ENCODE data around the gene CDYL2.
"Not testable (repeated sequence)": the region's sequence is repeated elsewhere in the genome, so short reads cannot be mapped to it uniquely, and the experiment has no call there.

Gene CDYL2

DNA sequence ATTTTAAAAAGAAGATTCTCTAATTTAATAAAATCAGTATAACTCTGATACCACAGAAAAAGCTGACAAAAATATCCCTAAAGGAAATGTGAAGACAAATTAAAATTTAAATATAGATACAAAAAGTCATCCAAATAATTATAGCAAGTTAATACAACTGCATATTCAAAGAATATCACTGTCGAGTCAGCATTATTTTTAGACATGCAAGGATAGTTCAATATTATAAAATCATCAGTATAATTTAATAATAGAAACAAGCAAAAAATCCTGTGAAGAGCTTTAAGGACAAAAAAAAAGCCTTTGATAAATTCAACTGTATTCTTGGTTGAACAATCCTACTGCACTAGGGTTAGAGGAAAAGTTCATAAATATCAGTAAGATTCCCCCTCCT, 21.0 kb upstream of the CDYL2 start:
- Mint-ChIP-seq H3K9me3 (no peaks in the 10 kb centered on the region), H3K4me3 (no peak overlapping the region), H3K27ac (no peak overlapping the region), H3K4me1 (no peaks in the 10 kb centered on the region), H3K27me3 (peaks cover 1% of the 10 kb centered on the region), H3K36me3 (ENCODE audit: low read depth) (no peaks in the 10 kb centered on the region)
- DNase-seq (no peak), ATAC-seq (no peak)

DNA sequence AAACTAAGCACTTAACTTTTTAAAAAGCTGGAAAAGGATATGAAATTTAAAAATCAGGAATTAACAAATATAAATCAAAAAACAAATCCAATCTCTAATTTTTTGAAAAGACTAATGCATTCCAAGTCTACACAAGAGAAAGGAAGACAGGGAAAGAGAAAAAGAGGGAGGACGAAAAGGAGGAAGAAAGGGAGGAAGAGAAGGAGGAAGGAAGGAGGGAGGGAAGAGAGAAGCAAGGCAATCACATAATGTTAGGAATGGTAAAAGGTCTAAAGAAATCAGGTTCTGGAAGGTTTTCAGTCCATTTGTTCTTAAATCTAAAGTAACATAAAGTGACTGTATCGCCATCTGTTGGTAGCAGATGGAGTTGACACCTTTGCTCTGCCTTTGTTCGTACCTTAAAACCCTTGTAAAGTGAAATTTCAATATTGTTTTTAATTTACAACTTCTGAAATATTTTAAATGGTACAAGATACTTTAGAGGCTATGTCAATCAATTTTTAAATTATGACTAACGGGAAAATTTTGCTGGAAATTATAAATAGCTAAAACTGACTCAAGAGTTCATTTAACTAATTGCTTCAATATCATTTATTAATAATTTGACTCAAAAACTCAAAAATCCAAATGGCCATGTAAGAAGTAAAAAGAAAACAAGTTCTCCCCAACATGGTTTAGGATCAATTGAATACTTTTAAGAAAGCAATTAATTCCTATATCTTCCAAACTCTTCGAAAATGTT, 20.4 kb upstream of the CDYL2 start:
- Mint-ChIP-seq H3K27me3 (peaks cover 2% of the 10 kb centered on the region), H3K27ac (no peak overlapping the region), H3K36me3 (ENCODE audit: low read depth) (no peaks in the 10 kb centered on the region), H3K4me1 (no peaks in the 10 kb centered on the region), H3K9me3 (no peaks in the 10 kb centered on the region), H3K4me3 (no peak overlapping the region)
- no peak for ATAC-seq
- peak; percentile 32 for DNase-seq

DNA sequence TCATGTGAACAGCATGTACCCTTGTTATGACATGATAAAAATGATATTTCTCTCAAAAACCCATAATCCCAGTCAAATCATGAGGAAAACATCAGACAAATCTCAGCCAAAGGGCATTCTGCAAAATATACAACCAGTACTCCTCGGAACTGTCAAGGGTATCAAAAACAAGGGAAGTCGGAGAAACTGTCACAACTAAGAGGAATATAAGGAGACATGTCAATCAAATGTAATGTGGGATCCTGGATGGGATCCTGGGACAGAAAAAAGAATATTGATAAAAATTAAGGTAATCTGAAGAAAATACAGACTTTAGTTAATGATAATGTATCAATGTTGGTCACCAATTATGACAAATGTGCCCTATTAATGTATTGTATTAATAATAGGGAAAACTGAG, 15.6 kb upstream of the CDYL2 start:
- Mint-ChIP-seq H3K4me1 (no peaks in the 10 kb centered on the region), H3K27ac (no peak overlapping the region), H3K27me3 (peaks cover 2% of the 10 kb centered on the region), H3K36me3 (ENCODE audit: low read depth) (no peaks in the 10 kb centered on the region), H3K9me3 (no peaks in the 10 kb centered on the region), H3K4me3 (no peak overlapping the region)
- no peak for DNase-seq
- ATAC-seq, result no peak

GRCh38 chr16:80816356-80816755, 12.0 kb upstream of the CDYL2 start:
- H3K27ac Mint-ChIP-seq, result no peak overlapping the region
- ATAC-seq (no peak), DNase-seq (no peak)
- no peak overlapping the region for H3K4me3 Mint-ChIP-seq
- no peaks in the 10 kb centered on the region for H3K36me3 Mint-ChIP-seq (ENCODE audit: low read depth)
- H3K4me1 Mint-ChIP-seq, result no peaks in the 10 kb centered on the region
- H3K27me3 Mint-ChIP-seq, result peaks cover 2% of the 10 kb centered on the region
- no peaks in the 10 kb centered on the region for H3K9me3 Mint-ChIP-seq

DNA sequence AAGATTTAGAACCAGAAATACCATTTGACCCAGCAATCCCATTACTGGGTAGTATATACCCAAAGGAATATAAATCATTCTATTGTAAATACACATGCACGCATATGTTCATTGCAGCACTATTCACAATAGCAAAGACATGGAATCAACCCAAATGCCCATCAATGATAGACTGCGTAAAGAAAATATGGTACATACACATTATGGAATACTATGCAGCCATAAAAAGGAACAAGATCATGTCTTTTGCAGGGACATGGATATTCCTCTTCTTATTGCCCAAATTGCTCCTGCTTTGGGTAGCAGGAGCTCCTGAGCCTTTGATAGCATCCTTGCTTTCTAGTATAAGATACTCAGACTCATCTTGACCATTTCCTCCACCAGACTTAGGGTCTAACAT, 10.9 kb upstream of the CDYL2 start:
- H3K4me1 Mint-ChIP-seq; H3K27me3 Mint-ChIP-seq; H3K36me3 Mint-ChIP-seq (ENCODE audit: low read depth); ATAC-seq; H3K4me3 Mint-ChIP-seq; H3K9me3 Mint-ChIP-seq; H3K27ac Mint-ChIP-seq; DNase-seq: not testable (repeated sequence)

GRCh38 chr16:80812593-80812992, 8.2 kb upstream of the CDYL2 start:
- H3K9me3 Mint-ChIP-seq, result no peaks in the 10 kb centered on the region
- H3K4me3 Mint-ChIP-seq, result no peak overlapping the region
- ATAC-seq (no peak), DNase-seq (no peak)
- H3K27me3 Mint-ChIP-seq, result no peaks in the 10 kb centered on the region
- H3K4me1 Mint-ChIP-seq, result no peaks in the 10 kb centered on the region
- no peaks in the 10 kb centered on the region for H3K36me3 Mint-ChIP-seq (ENCODE audit: low read depth)
- H3K27ac Mint-ChIP-seq, result no peak overlapping the region

DNA sequence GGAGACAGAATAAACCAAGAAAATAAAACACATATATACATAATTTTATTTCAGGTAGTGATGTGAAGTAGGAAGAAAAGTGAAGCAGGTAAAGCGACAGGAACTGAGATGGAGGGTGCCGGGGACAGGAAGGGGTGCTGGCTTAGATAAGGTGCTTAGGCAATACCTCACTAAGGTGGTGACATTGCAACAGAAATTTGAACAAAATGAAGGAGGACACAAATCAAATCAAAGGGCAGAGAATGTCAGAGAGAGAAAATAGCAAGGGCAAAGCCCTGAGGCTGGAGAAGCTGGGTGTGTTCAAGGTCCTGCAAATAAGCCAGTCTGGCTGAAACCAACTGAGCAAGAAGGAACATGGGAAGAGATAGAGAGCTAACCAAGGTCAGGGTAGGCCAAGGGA, 5.0 kb upstream of the CDYL2 start:
- ATAC-seq (no peak), DNase-seq (no peak)
- no peak overlapping the region for H3K27ac Mint-ChIP-seq
- H3K9me3 Mint-ChIP-seq, result no peaks in the 10 kb centered on the region
- no peaks in the 10 kb centered on the region for H3K36me3 Mint-ChIP-seq (ENCODE audit: low read depth)
- peaks cover 11% of the 10 kb centered on the region for H3K27me3 Mint-ChIP-seq
- H3K4me3 Mint-ChIP-seq, result no peak overlapping the region
- H3K4me1 Mint-ChIP-seq, result peaks cover 22% of the 10 kb centered on the region

- no peak overlapping the region for H3K27ac Mint-ChIP-seq
- peaks cover 25% of the 10 kb centered on the region for H3K4me1 Mint-ChIP-seq
- H3K36me3 Mint-ChIP-seq (ENCODE audit: low read depth), result no peaks in the 10 kb centered on the region
- peaks cover 11% of the 10 kb centered on the region for H3K27me3 Mint-ChIP-seq
- no peak overlapping the region for H3K4me3 Mint-ChIP-seq
- DNase-seq (no peak), ATAC-seq (no peak)
- no peaks in the 10 kb centered on the region for H3K9me3 Mint-ChIP-seq
These were observed 3.5 kb upstream of the CDYL2 start for GRCh38 chr16:80807906-80808305.

GRCh38 chr16:80806927-80807340, 2.5 kb upstream of the CDYL2 start:
- H3K4me3 Mint-ChIP-seq, result peak overlapping the region; percentile 53
- no peaks in the 10 kb centered on the region for H3K9me3 Mint-ChIP-seq
- peaks cover 33% of the 10 kb centered on the region for H3K4me1 Mint-ChIP-seq
- H3K36me3 Mint-ChIP-seq (ENCODE audit: low read depth), result no peaks in the 10 kb centered on the region
- peak overlapping the region; percentile 12 for H3K27ac Mint-ChIP-seq
- H3K27me3 Mint-ChIP-seq, result peaks cover 18% of the 10 kb centered on the region
- ATAC-seq (peak; percentile 77), DNase-seq (peak; percentile 41)

GRCh38 chr16:80806289-80806688, 1.9 kb upstream of the CDYL2 start:
- Mint-ChIP-seq H3K27me3 (peaks cover 19% of the 10 kb centered on the region), H3K9me3 (no peaks in the 10 kb centered on the region), H3K36me3 (ENCODE audit: low read depth) (no peaks in the 10 kb centered on the region), H3K4me1 (peaks cover 35% of the 10 kb centered on the region), H3K27ac (peak overlapping the region; percentile 12), H3K4me3 (peak overlapping the region; percentile 53)
- ATAC-seq (no peak), DNase-seq (no peak)

DNA sequence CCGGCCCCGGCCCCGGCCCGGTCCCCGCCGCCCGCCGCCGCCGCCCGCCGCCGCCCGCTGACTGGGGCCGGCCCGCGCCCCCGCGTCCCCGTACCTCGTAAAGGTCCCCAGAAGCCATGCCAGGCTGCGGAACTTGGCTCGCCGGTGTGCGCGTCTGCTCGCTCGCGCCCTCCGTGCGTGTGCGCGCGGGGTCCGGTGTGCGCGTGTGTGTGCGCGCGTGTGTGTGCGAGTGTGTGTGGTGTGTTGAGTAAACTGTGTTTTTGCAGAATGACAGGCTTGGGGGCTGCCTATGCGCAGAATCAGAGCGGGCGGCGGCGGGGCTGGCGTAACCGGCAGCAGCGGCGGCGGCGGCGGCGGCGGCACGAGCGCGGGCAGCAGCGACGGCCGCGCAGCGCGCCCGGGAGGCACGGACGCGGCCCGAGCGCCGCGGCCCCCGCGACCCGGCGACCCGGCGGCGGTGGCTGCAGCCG, 307 bp downstream of the CDYL2 start:
- peaks cover 36% of the 10 kb centered on the region for H3K4me1 Mint-ChIP-seq

DNA sequence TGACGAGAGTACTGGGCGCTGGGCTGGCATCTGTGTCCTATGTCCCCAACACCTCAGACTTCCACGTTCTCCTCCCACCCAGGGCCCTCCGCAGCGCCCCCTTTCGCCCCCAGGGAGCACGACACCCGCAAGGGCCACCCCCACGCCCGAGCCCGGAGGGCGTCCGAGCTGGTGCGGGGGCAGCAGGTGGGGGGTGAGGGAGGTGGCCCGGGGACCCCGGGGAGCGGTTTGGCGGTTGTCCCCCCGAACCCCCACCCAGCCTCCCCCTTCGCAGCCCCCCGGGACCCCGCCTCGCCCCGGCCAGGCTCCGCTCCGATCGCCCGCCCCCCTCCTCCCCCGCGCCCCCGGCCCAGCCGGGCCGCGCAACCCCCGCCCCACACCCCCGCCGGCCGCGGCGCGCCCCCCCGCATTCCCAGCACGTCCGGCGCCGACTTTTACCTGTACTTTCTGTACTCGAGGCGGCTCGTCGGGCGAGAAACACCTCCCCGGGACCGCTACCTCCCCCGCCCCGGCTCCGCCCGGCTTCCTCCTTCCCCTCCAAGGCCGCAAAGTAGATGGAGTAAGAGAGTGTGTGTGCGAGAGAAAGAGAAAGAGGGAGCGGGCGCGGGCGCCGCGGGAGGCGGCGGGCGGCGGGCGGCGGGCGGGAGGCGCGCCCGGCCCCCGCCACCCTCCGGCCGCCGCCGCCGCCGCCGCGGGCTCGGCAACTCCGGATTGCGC, 901 bp downstream of the CDYL2 start:
- Mint-ChIP-seq H3K4me1 (peaks cover 36% of the 10 kb centered on the region), H3K27ac (peak overlapping the region; percentile 52), H3K9me3 (no peaks in the 10 kb centered on the region), H3K4me3 (peak overlapping the region; percentile 85), H3K27me3 (peaks cover 19% of the 10 kb centered on the region), H3K36me3 (ENCODE audit: low read depth) (no peaks in the 10 kb centered on the region)
- ATAC-seq (peak; percentile 3), DNase-seq (peak; percentile 41)

More for the DNA sequence above, 307 bp downstream of the CDYL2 start:
- ATAC-seq (peak; percentile 31), DNase-seq (peak; percentile 57)
- no peaks in the 10 kb centered on the region for H3K9me3 Mint-ChIP-seq
- no peaks in the 10 kb centered on the region for H3K36me3 Mint-ChIP-seq (ENCODE audit: low read depth)
- H3K27me3 Mint-ChIP-seq, result peaks cover 19% of the 10 kb centered on the region
- peak overlapping the region; percentile 74 for H3K27ac Mint-ChIP-seq
- peak overlapping the region; percentile 85 for H3K4me3 Mint-ChIP-seq

DNA sequence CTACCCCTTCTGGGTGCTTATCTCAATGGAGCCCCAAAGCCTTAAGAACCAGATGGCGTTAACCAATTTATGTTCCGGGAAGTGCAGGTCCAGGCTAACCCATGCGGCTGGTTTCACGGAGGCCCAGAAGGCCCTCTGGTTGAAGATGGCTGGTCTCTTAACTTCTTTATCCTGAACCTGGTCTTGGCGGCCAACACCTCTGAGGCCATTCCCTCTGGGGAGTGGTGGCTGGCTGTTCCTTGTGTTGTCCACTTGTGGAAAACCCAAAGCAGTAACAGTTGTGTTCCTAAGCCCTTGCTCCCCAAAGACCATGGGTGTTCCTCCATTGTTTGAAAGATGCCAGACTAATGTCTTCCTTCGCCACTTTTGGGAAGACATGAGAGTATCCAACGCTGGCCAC, 1.5 kb downstream of the CDYL2 start:
- no peaks in the 10 kb centered on the region for H3K36me3 Mint-ChIP-seq (ENCODE audit: low read depth)
- ATAC-seq, result no peak
- H3K27me3 Mint-ChIP-seq, result peaks cover 19% of the 10 kb centered on the region
- no peak for DNase-seq
- peaks cover 36% of the 10 kb centered on the region for H3K4me1 Mint-ChIP-seq
- no peaks in the 10 kb centered on the region for H3K9me3 Mint-ChIP-seq
- H3K27ac Mint-ChIP-seq, result no peak overlapping the region
- H3K4me3 Mint-ChIP-seq, result peak overlapping the region; percentile 55

GRCh38 chr16:80802138-80802537, 2.3 kb downstream of the CDYL2 start:
- H3K27me3 Mint-ChIP-seq, result peaks cover 19% of the 10 kb centered on the region
- H3K4me1 Mint-ChIP-seq, result peaks cover 33% of the 10 kb centered on the region
- peak; percentile 50 for ATAC-seq
- no peak for DNase-seq
- H3K36me3 Mint-ChIP-seq (ENCODE audit: low read depth), result no peaks in the 10 kb centered on the region
- peaks cover 6% of the 10 kb centered on the region for H3K9me3 Mint-ChIP-seq
- H3K27ac Mint-ChIP-seq, result peak overlapping the region; percentile 23
- peak overlapping the region; percentile 55 for H3K4me3 Mint-ChIP-seq

DNA sequence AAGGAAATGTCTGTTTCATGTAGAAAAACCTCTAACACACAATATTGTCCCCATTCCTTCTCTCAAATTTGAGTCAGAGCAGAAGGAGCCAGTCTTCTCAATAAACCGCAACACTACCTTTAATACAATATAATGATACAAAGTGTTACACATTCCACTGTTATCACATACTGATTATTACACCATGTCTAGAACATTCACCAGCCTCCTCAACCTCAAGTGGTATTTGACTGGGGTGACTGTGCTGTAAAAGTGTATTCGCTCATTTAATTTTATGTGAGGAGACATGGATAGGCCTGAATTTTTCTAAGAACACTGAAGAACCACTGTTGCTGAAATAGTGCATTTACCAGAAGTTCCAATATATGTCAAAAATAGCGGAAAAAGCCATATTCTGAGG, 10.3 kb downstream of the CDYL2 start:
- Mint-ChIP-seq H3K36me3 (ENCODE audit: low read depth) (no peaks in the 10 kb centered on the region), H3K9me3 (peaks cover 9% of the 10 kb centered on the region), H3K27ac (no peak overlapping the region), H3K4me3 (no peak overlapping the region), H3K4me1 (no peaks in the 10 kb centered on the region), H3K27me3 (no peaks in the 10 kb centered on the region)
- ATAC-seq (no peak), DNase-seq (no peak)

Data from activated naive CD8-positive, alpha-beta T cell treated with anti-CD3 and anti-CD28 coated beads, Interleukin-2, amount 50 U/mL, for 24 hours (primary cell).